Measurements from ENCODE around the gene CXCL8. TPM values are rescaled to one million over a fixed set of nuclear protein-coding genes. Genes with fewer than 3 reads are reported as not detected.

CXCL8 gene
- total and polyA plus RNA-seq, 2 of the 8 experiments (the other 6 are each of a cell fraction or from before 2014, with no cell fraction given) = not detected

DNA sequence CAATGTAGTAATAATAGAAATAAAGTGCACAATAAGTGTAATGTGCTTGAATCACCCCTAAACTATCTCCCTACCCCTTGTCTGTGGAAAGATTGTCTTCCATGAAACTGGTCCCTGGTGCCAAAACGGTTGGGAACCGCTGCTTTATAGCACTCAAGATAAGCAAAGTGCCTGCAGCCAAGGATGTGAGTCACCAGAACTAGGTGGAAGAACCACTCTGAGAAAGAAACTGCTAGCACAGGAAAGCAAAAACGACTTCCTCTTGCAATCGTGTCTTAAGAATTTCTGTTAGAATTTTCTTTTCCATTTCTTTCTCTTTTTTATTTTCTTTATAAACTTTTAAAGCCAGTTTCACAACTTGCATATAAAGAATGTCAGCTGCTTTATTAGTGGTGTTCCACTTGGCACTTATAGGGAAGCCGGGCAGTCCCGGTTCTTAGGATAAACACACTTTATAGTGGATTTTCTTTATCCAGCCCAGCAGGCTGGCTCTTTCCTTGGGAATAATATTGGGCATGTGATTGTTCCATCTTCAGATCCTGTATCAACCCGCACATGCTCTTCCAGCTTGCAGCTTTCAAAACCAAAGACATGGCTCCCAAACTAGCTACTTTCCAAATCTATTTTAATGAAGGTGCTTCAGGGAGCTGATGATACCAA lies 32.3 kb upstream of the CXCL8 start (continued):
- TF ChIP-seq JUN (IDR thresholded peaks at IDR 0.05; ENCODE audit: low read depth, low read length) (no peak), TEAD4 (IDR thresholded peaks at IDR 0.05; ENCODE audit: low read depth, low read length) (no peak), EGR1 (IDR thresholded peaks at IDR 0.05; ENCODE audit: borderline replicate concordance, low read depth, low read length) (no peak), SIN3A (conservative IDR thresholded peaks at IDR 0.05 in 1 of 2, IDR thresholded peaks at IDR 0.05 in 1 of 2; ENCODE audit: low read depth in 1 of 2, low read length in 2 of 2) (no peak)

All from H1 (cell line).